C4-2B (cell line): ENCODE measurements around the gene PELI3.

Experiments
- ZFX ChIP-seq: fragments of 450-650 bp; IDR thresholded peaks from 2 replicates; pipeline ENCODE4 v1.6.1; 2017
- TF ChIP-seq, protein P1 (sequence below): fragments of 450-650 bp; conservative IDR thresholded peaks from 2 replicates; pipeline ENCODE4 v1.5.1; 2017; ENCODE audit warnings: mild to moderate bottlenecking

DNA sequence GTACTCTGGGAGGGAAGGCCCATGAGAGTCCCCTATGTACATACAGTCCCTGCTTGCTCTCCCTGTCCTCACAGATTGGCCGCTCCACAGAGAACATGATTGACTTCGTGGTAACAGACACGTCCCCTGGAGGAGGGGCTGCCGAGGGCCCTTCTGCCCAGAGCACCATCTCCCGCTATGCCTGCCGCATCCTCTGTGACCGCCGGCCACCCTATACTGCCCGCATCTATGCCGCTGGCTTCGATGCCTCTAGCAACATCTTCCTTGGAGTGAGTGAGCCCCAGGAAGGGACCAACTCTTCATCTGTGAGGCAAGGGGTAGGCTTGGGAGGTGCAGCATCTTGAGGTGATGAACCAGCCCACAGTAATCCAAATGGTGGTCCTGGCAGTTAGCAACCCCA is 6.5 kb downstream of the PELI3 start:
- TF ChIP-seq, protein P1, sequence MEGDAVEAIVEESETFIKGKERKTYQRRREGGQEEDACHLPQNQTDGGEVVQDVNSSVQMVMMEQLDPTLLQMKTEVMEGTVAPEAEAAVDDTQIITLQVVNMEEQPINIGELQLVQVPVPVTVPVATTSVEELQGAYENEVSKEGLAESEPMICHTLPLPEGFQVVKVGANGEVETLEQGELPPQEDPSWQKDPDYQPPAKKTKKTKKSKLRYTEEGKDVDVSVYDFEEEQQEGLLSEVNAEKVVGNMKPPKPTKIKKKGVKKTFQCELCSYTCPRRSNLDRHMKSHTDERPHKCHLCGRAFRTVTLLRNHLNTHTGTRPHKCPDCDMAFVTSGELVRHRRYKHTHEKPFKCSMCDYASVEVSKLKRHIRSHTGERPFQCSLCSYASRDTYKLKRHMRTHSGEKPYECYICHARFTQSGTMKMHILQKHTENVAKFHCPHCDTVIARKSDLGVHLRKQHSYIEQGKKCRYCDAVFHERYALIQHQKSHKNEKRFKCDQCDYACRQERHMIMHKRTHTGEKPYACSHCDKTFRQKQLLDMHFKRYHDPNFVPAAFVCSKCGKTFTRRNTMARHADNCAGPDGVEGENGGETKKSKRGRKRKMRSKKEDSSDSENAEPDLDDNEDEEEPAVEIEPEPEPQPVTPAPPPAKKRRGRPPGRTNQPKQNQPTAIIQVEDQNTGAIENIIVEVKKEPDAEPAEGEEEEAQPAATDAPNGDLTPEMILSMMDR: no peak
- no peak for TF ChIP-seq ZFX
